GM12865 (cell line): ENCODE measurements around the gene IFI27L1.

Source experiments
- DNase-seq: peaks from one replicate; pipeline ENCODE4 v3.0.0; 2010; ENCODE audit warnings: low read depth
- H3K4me3 ChIP-seq: 2 replicates; pipeline ENCODE4 v1.5.1; 2011; ENCODE audit warnings: mild to moderate bottlenecking, low read depth, low read length, control low read depth
- CTCF ChIP-seq: IDR thresholded peaks from 2 replicates; pipeline ENCODE4 v1.5.1; 2011; ENCODE audit warnings: low read length, control low read depth, low read depth, inconsistent platforms; ENCODE audit not compliant: insufficient read depth; ENCODE audit errors: missing control alignments

Gene IFI27L1

GRCh38 chr14:94043756-94044475 lies 37.2 kb upstream of the IFI27L1 start:
- H3K4me3 ChIP-seq = no peak overlapping the region
- no peak for TF ChIP-seq CTCF
- no peak for DNase-seq

- TF ChIP-seq CTCF = no peak
- H3K4me3 ChIP-seq = no peak overlapping the region
- DNase-seq = no peak
Measured at GRCh38 chr14:94044476-94045091, 36.5 kb upstream of the IFI27L1 start.

GRCh38 chr14:94045101-94045500 lies 36.0 kb upstream of the IFI27L1 start:
- no peak for TF ChIP-seq CTCF
- no peak for DNase-seq
- no peak overlapping the region for H3K4me3 ChIP-seq

GRCh38 chr14:94045563-94046345 lies 35.4 kb upstream of the IFI27L1 start:
- DNase-seq = no peak
- no peak overlapping the region for H3K4me3 ChIP-seq
- TF ChIP-seq CTCF = no peak

GRCh38 chr14:94046696-94047250 lies 34.3 kb upstream of the IFI27L1 start:
- H3K4me3 ChIP-seq = no peak overlapping the region
- TF ChIP-seq CTCF = no peak
- DNase-seq = no peak

- no peak for TF ChIP-seq CTCF
- no peak for DNase-seq
- H3K4me3 ChIP-seq = no peak overlapping the region
Measured at GRCh38 chr14:94047581-94047980, 33.5 kb upstream of the IFI27L1 start.
